HG02970 (cell line): ENCODE data around the gene LAMB4.

Source experiments
- ATAC-seq: cut with Tn5 transposase; IDR thresholded peaks from one replicate; pipeline ENCODE4 v1.9.1; 2021; ENCODE audit warnings: mild to moderate bottlenecking, moderate library complexity, moderate number of reproducible peaks; ENCODE audit not compliant: unreplicated experiment, low FRiP score

LAMB4 gene

GRCh38 chr7:108114117-108114841 lies 15.9 kb downstream of the LAMB4 start:
- no peak for ATAC-seq

DNA sequence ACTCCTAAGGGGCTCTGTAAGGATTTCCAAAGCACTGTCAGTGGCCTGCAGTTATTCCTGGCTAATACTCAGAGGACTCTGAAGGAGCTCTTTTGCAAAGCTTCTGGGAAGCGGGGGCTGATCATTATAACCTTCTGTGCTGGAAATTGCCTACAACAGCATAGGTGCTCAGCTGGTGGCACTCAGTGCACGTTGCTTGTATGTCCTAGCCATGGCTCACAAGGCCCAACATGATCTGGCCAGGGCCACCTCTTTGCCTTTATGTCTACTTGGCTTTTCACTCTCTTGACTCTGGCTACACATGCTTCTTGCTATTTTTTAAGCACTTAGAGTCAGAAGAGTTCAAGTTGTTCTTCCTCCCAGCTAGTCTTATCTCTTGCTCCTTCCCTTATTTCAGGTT lies 17.5 kb downstream of the LAMB4 start:
- ATAC-seq: no peak

DNA sequence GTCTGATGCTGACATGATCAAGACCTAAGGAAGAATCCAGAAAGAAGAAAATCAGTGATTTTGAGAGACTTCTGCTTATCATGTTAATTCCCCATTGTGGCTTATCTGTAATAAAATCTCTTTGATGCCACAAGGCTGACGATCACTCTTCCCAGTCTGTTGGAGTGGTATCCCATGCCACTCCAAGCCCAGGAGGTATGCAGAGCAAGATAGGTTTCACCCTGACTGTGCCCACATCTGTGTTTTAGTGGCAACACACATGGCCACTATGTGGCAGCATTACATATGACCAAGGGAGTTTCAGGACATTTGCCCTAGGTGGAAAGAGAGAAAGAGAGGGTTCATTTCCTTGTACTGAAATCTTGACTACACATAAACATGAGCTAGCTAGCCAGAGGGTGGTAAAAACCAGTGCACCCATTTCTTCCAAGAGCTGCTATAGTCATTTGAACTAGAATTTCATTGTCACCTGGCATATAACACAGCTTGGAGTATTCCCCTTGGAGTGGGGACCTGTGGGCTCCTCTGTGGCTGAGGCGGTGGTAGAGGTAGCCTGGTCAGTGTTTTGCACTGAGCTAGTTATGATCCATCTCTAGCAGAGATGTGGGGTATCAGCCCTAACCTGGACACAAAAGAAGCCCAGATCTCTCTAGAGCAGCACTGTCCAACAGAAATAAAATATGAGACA lies 20.8 kb downstream of the LAMB4 start:
- no peak for ATAC-seq

- ATAC-seq: no peak
These were observed 22.0 kb downstream of the LAMB4 start for GRCh38 chr7:108108131-108108530.

DNA sequence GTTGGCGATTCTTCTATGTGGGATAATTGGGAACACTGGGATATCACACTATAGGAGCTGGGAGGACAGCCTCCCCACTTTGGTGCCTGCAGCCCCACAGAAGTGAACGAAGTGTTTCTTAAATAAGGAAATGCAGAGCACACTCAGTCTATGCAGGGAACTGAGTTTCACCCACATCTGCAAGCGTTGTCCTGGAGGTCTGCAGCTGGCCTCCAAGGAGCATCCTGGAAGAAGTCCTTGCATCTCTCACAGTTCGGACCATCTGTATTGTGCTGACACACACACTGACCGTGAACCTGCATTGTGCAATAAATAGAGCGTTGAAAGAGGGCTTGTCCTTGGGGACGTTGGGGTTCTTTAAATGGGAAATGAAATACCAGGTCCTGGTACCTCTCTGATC lies 25.8 kb downstream of the LAMB4 start:
- no peak for ATAC-seq

DNA sequence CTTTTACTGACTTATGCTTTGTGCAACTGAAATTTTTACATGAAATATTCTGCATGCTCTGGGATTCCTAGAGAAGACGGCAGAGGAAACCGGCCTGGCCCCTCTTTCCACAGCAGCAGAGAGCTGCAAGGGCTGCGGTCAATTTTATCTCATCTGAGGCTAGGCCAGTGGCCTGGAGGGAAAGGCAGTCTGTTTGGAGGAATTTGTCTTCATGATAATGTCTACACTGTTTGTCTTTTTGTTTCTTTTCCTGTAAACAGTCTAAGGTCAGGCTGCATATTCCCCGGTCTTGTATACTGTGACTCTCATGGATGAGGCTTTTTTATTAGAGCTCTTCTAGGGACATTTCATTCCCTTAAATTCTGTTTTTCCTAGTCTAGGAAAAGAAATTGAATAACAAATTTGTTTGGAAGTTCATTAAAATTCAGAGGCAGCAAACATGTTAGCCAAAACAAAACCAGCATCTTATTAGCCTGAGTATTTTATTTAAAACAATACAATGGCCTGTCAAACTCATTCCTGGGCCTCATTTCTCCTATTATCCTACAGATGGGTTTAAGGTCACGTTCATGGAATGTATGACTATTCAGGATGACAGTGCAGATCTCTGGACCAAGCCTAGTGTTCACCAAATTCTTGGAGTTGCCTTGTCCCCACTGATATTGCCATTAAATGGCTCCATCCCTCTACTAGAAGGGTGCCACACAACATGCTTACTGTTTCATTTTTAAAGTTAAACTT lies 26.4 kb downstream of the LAMB4 start:
- no peak for ATAC-seq

DNA sequence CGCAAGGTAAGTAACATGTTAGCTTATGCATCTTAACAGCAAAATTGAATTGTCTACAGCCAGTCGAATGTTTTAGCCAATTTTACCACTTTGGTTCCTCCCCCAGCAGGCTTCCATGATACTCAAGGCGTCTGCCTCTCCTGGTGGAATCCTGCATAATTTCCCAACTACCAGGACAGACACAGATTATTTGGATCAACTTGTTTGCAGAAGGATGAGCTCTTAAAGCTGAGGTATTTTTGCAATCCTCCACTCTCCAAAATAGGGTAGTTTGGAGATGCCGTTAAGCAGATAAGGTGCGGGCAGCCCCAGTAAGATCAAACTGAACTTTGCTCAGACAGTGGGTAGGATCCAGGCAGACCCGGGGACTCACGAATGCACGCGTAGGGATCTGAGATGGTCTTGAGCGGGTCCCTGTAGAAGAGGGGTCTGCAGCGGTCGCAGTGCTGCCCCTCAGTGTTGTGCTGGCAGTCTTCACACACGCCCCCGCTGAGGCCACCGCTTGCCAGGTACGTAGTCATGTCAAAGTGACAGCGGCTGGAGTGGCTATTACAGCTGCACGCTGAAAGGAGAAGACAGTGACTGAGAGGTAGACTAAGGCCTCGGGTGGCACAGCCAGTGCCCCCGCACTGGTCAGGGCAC lies 27.4 kb downstream of the LAMB4 start:
- ATAC-seq: no peak

GRCh38 chr7:108101759-108102158 lies 28.4 kb downstream of the LAMB4 start:
- no peak for ATAC-seq

GRCh38 chr7:108099713-108100112 lies 30.4 kb downstream of the LAMB4 start:
- no peak for ATAC-seq

- no peak for ATAC-seq
These were observed 32.5 kb downstream of the LAMB4 start for GRCh38 chr7:108097703-108098102.

GRCh38 chr7:108096996-108097395 lies 33.2 kb downstream of the LAMB4 start:
- no peak for ATAC-seq

DNA sequence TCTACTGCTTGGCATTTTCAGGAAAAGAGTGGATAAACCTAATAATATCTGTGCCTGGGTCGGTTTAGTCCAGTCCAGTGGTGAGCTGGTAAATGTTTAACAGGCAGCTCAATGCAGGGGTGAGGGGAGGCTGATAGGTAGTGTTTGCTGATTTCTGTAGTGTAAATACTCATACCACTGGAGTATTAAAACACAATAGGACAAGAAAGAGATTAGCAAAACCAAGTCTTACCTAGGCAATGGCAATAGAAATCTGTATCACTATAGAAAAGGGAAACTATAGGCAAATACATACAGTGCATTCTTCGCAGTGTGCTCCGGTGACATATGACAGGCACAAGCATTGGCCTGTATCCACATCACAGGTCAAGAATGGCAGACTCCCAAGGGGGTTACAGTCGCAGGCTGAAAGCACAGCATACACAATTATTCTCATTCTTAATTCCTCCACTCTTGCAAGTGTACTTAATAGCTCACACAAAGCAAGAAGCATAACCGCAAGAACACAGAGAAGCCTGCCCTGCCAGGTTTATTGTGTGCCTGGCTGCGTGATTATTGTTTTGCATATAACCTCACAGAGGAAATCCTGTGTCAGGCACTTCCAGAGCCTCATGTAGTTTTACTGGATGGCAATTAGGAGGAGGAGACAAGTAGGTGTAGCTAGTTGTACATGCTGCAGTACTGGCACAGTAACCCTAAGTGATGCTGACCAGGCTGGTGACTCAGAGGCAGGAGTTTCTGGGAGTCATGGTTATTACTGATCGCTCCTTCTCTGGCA lies 35.0 kb downstream of the LAMB4 start:
- ATAC-seq: no peak

DNA sequence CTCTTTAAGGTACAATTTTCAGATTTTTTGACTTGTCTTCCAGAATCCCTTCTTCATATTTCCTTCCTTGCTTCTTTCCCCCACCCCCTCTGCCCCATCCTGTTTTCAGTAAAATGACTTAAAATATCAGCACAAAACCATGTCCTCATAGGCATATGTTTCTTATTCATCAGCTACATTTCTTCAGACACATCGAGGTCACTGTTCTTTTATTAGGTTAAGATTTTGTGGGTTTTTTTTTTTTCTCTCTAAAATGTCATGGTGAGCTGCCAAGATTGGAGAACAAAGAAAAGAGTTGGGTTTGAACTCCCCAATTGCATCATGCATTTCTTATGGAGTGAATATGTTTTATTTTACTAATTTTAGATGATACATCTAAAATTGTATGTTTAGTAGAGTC lies 35.8 kb downstream of the LAMB4 start:
- ATAC-seq: no peak

DNA sequence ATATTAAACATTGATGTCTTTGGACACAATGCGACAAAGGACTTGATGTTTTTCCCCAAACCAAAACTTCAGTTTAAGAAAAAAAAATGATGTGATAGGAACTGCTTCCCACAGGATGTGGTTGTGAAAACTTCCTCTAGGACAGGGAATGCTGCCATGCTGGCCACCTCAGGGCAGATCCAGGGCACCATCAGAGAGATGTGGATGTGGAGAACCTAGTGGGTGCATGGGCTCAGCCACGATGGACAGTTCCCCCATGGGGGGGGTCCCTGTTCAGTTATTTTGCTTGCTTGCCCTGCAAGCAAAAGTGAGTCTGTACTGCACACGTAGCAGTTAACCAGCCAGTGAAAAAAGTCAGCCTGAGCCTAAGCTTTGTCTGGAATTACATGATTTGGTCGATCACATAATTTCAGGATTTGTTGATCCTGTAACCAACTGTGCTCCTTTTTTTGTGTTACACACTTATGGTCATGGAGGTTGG lies 36.3 kb downstream of the LAMB4 start:
- no peak for ATAC-seq

- no peak for ATAC-seq
These were observed 36.8 kb downstream of the LAMB4 start for GRCh38 chr7:108093341-108093740.

- ATAC-seq: no peak
These were observed 38.7 kb downstream of the LAMB4 start for GRCh38 chr7:108091461-108091831.

DNA sequence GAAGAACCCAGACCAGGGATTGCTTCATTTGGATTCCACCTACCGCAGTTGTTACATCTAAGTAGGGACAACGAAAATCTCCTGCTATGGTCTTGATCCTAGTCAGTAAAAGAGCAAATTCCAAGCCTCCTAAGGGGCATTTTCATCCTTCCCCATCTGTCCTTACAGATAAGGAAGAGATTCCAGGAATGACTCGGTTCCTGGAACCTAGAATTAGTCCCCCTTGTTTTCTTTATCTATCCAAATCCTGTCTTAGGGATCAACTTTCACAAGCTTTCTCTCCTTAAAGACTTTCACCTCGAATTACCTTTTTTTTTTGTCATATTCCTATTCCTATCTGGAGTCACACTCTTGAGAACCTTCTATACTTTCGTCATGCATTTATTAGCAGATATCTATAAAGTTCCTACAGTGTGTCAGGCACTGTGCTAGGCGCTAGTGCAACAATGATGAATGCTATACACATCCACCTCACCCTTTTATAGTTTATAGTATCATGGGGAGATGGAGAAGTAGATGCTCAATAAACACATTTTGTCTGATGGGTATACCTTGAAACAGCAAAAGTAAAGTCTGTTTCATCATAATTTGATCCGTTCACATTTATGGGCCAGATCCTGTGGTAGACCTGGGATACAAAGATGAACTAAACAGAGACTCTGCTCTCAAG lies 39.2 kb downstream of the LAMB4 start:
- no peak for ATAC-seq

DNA sequence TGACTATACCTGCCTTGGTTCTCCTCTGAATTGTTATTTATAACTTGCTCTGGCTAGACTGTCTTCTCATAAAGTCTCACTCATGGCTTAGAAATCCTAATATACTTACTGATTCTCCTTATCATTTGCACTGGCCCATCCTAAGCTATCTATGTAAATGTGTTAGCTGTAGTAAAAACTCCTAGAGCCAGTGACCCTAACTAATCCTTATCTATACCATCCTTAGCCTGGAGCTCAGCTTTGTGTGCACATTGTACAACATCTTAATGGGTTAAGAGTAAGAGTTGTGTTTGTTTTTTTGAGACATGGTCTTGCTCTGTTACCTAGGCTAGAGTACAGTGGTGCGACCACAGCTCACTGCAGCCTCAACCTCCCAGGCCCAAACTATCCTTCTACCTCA lies 40.8 kb downstream of the LAMB4 start:
- no peak for ATAC-seq

DNA sequence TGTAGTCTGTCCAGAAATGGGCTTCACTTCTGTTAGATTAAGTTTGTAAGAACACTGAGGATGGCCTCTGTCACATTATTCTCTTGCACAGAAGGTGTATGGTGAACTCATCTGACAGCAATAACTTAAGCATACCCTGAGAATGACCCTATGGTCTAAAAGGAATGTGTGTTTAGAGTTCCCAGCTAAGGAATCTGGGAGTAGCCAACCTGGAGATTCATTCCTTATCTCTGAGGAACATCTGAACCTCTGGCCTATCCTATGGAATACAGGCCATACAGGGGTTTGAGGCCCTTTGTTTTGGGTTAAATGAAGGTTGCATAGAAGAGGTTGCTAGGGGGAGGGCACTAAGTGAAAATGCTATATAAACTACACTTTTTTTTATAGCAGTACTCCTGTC lies 41.4 kb downstream of the LAMB4 start:
- ATAC-seq: no peak

DNA sequence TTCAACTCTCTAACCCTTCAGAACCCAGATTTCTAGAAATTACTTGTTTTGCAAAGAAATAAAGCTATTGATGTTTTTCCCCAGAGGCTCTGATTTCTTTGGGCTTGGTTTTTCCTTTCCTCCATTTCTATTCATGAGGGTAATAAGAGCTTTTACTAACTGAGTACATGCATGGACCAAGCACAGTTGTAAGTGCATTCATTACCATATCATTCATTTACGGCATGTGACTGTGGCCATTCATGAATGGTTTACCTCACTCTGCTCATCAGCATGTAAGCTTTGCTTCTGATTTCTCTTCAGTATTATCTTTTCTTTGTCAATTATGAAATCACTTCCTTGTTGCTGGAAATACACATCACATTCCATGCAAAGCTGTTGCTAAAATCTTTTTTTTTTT lies 42.4 kb downstream of the LAMB4 start:
- ATAC-seq: no peak
